A673 (cell line): ENCODE data around the gene BANP. TPM values are rescaled to one million over a fixed set of nuclear protein-coding genes. Genes with fewer than 3 reads are reported as not detected.
A peak's percentile ranks its signal among the peaks of the same experiment; 100 is the strongest.

ENCODE experiments used
- BruUV-seq: library from RNA; stranded (reverse); fragments of 400-500 nt; replicated peaks from 2 replicates; lab custom pipeline; 2021; lab: Mats Ljungman, UMichigan
- CTCF ChIA-PET: fragments of 300-600 bp; sonication (Branson Sonifier 250); formaldehyde crosslinking; loops from one replicate; lab custom pipeline; 2022; ENCODE audit warnings: antibody characterized with exemption; lab: Charles Lee
- POLR2A ChIA-PET: fragments of 300-600 bp; sonication (Branson Sonifier 250); formaldehyde crosslinking; loops from one replicate; lab custom pipeline; 2022; ENCODE audit warnings: antibody characterized with exemption; ENCODE audit not compliant: low non-redundant PET; lab: Charles Lee
- DNase-seq: peaks from one replicate; pipeline ENCODE4 v3.0.0-alpha.2; 2015; ENCODE audit warnings: low spot score
- H3K27ac ChIP-seq: fragments of 200-600 bp; sonication (generic); 2 replicates; pipeline ENCODE4 v1.5.1; 2016; ENCODE audit warnings: mixed run types, low read depth, mild to moderate bottlenecking, mixed read lengths, antibody characterized with exemption, low read length; ENCODE audit not compliant: poor library complexity, severe bottlenecking
- H3K27me3 ChIP-seq: fragments of 200-600 bp; sonication (generic); replicated peaks from 2 replicates; pipeline ENCODE4 v1.6.1; 2017; ENCODE audit warnings: mixed run types, low read depth, mild to moderate bottlenecking, mixed read lengths, antibody characterized with exemption, low read length; ENCODE audit not compliant: insufficient read depth, poor library complexity
- H3K36me3 ChIP-seq: fragments of 200-600 bp; sonication (generic); 2 replicates; pipeline ENCODE4 v1.6.1; 2016; ENCODE audit warnings: mixed run types, mild to moderate bottlenecking, mixed read lengths, antibody characterized with exemption, low read length; ENCODE audit not compliant: insufficient read depth, poor library complexity, severe bottlenecking
- H3K4me1 ChIP-seq: fragments of 200-600 bp; sonication (generic); 2 replicates; pipeline ENCODE4 v1.6.1; 2017; ENCODE audit warnings: mixed run types, mild to moderate bottlenecking, mixed read lengths, antibody characterized with exemption, low read length; ENCODE audit not compliant: insufficient read depth, poor library complexity, severe bottlenecking
- H3K4me3 ChIP-seq: fragments of 200-600 bp; sonication (generic); 2 replicates; pipeline ENCODE4 v1.5.1; 2016; ENCODE audit warnings: low read depth, mixed run types, mild to moderate bottlenecking, mixed read lengths, low read length; ENCODE audit not compliant: poor library complexity, severe bottlenecking
- H3K9me3 ChIP-seq: fragments of 200-600 bp; sonication (generic); 2 replicates; pipeline ENCODE4 v1.6.1; 2016; ENCODE audit warnings: mixed run types, low read depth, mild to moderate bottlenecking, mixed read lengths, antibody characterized with exemption, low read length; ENCODE audit not compliant: poor library complexity, severe bottlenecking
- EZH2 ChIP-seq: fragments of 200-600 bp; sonication (generic); IDR thresholded peaks from 2 replicates; pipeline ENCODE4 v1.6.1; 2017; ENCODE audit warnings: borderline replicate concordance, low read depth, mild to moderate bottlenecking, mixed read lengths, antibody characterized with exemption, low read length; ENCODE audit not compliant: poor library complexity, severe bottlenecking
- intact Hi-C: fragments of 100-400 bp; cut with micrococcal nuclease; formaldehyde crosslinking; loops from one replicate; pipeline ENCODE4 v1.10.0; 2022; ENCODE audit not compliant: unreplicated experiment
- total RNA-seq: library from RNA; stranded (reverse); gene quantifications from 2 replicates; pipeline ENCODE4 v1.2.3, GENCODE V29; 2021
- TF ChIP-seq, protein P1 (sequence below): fragments of 300-800, 200-600 bp; sonication (generic); conservative IDR thresholded peaks from 2 replicates; pipeline ENCODE4 v1.5.1; 2017; ENCODE audit warnings: low read depth, mild to moderate bottlenecking, antibody characterized with exemption, low read length, moderate library complexity, mixed read lengths

BANP gene
- total RNA-seq, 1 experiment from 2014 or later: 44.3 TPM

DNA sequence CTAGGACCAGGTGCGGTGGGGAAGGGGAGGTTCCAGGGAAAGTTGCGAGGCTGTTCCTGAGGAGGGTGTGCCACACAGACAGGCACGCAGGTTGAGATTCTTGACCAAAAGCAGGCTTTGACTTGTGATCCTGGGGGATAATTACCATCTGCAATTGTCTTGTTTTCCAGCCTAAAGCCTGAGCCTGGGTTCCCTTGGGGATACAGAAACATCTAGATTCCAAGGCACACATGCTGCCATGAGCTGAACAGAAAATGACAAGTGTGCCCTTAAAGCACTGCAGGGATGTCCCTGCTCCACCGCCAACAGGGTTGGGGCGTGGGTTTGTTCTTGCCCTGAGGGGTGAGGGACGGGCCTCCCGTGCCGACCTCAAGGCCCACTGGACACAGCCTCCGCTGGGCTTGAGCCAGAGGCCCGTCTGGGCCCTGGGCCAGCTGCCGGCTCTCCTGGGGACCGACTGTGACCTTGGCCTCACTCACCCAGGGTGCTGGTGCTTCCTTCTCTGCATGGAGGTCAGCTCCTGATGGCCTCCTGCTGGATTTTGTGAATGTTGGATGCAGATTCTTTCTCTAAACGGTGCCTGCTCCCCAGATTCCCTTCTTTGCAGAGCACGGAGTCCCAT, 28.9 kb upstream of the BANP start:
- H3K4me1 ChIP-seq: peaks cover 21% of the 10 kb centered on the region
- no peak for DNase-seq
- no peaks in the 10 kb centered on the region for H3K9me3 ChIP-seq
- H3K27ac ChIP-seq: no peak overlapping the region
- CTCF ChIA-PET: no interaction called here
- H3K4me3 ChIP-seq: no peak overlapping the region
- no peaks in the 10 kb centered on the region for H3K27me3 ChIP-seq
- BruUV-seq: no TSS peak
- intact Hi-C loops: no loop called here
- no peaks in the 10 kb centered on the region for H3K36me3 ChIP-seq
- POLR2A ChIA-PET: interaction anchor here (0.7 kb wide), 1 partner anchor 571 kb away, joined by 5 read pairs; no protein-coding TSS in a partner anchor
- no peak for TF ChIP-seq EZH2
- TF ChIP-seq, protein P1, sequence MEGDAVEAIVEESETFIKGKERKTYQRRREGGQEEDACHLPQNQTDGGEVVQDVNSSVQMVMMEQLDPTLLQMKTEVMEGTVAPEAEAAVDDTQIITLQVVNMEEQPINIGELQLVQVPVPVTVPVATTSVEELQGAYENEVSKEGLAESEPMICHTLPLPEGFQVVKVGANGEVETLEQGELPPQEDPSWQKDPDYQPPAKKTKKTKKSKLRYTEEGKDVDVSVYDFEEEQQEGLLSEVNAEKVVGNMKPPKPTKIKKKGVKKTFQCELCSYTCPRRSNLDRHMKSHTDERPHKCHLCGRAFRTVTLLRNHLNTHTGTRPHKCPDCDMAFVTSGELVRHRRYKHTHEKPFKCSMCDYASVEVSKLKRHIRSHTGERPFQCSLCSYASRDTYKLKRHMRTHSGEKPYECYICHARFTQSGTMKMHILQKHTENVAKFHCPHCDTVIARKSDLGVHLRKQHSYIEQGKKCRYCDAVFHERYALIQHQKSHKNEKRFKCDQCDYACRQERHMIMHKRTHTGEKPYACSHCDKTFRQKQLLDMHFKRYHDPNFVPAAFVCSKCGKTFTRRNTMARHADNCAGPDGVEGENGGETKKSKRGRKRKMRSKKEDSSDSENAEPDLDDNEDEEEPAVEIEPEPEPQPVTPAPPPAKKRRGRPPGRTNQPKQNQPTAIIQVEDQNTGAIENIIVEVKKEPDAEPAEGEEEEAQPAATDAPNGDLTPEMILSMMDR: no peak

DNA sequence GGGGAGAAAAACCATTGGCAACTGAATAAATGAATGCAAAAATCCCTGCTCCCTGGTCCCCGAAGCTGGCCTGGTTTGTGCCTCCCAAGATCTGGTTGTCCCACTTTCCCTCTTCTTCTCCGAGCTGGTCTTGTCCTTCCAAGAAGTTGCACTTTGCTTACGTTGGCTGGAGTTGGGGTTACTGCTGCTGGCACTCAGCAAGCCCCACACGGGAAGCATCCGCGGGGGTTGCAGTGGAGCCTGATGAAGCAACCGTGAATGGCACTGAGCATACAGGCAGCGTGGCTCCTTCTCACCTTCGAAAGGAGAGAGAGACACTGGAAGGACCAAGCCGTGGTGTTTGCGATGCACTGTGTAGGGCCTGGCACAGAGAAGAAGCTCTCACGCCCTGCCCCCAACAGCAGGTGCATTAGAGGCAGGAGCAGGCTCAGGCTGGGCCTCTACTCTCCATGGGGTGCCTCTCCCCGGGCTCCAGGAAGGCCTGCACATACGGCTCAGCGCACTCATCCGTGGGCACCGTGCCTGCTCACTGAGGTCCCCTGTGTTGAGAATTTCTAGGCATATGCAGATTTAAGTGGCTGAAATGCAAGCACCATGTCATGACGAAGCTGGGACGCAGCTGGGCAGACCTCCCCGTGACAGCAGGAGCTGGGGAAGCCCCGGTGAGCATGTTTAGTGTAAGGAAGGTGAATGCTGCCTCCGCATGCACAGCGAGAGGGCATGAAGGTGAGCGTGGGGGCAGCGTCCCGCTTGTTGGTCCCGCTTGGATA, 27.0 kb upstream of the BANP start:
- DNase-seq: peak; percentile 74
- no peak overlapping the region for H3K4me3 ChIP-seq
- intact Hi-C loops: no loop called here
- POLR2A ChIA-PET: interaction anchor here (0.6 kb wide), 1 partner anchor 96 kb away, joined by 3 read pairs; no protein-coding TSS in a partner anchor
- CTCF ChIA-PET: no interaction called here
- no TSS peak for BruUV-seq
- peak overlapping the region; percentile 36 for H3K27ac ChIP-seq
- no peak for TF ChIP-seq EZH2
- TF ChIP-seq, protein P1: no peak
- H3K36me3 ChIP-seq: no peaks in the 10 kb centered on the region
- H3K9me3 ChIP-seq: no peaks in the 10 kb centered on the region
- peaks cover 21% of the 10 kb centered on the region for H3K4me1 ChIP-seq
- H3K27me3 ChIP-seq: no peaks in the 10 kb centered on the region

GRCh38 chr16:87924811-87925670, 26.2 kb upstream of the BANP start:
- intact Hi-C loops: no loop called here
- TF ChIP-seq, protein P1: no peak
- TF ChIP-seq EZH2: no peak
- H3K27ac ChIP-seq: peak overlapping the region; percentile 36
- no peaks in the 10 kb centered on the region for H3K36me3 ChIP-seq
- POLR2A ChIA-PET: no interaction called here
- H3K27me3 ChIP-seq: no peaks in the 10 kb centered on the region
- no TSS peak for BruUV-seq
- H3K4me1 ChIP-seq: peaks cover 21% of the 10 kb centered on the region
- CTCF ChIA-PET: interaction anchor here (0.7 kb wide), 1 partner anchor 146 kb away, joined by 3 read pairs; no protein-coding TSS in a partner anchor
- no peaks in the 10 kb centered on the region for H3K9me3 ChIP-seq
- no peak overlapping the region for H3K4me3 ChIP-seq
- peak; percentile 23 for DNase-seq
